Testis (tissue), 3 donors: Measurements from ENCODE around the gene HEMK1. TPM values are rescaled to one million over a fixed set of nuclear protein-coding genes. Genes with fewer than 3 reads are reported as not detected.

Source experiments
- DNase-seq: peaks from one replicate; pipeline ENCODE4 v3.0.0-alpha.2; 2019
- H3K27ac ChIP-seq, 2 donors: fragments of 200-600 bp; sonication (generic); one replicate each; pipeline ENCODE4 v1.5.1; 2019
- H3K27me3 ChIP-seq: fragments of 200-600 bp; sonication (generic); one replicate; pipeline ENCODE4 v1.5.1; 2019
- H3K36me3 ChIP-seq: fragments of 200-600 bp; sonication (generic); one replicate; pipeline ENCODE4 v1.5.1; 2017; ENCODE audit warnings: low read depth; ENCODE audit errors: missing control alignments
- H3K4me1 ChIP-seq: fragments of 200-600 bp; sonication (generic); one replicate; pipeline ENCODE4 v1.5.1; 2019
- H3K4me3 ChIP-seq, 2 donors: fragments of 200-600 bp; sonication (generic); one replicate each; pipeline ENCODE4 v1.5.1; 2017 to 2019
- H3K9me3 ChIP-seq: fragments of 200-600 bp; sonication (generic); one replicate; pipeline ENCODE4 v1.5.1; 2017
- CTCF ChIP-seq, 3 experiments: fragments of 450-650 bp in 2 of 3; fragments of 200-600 bp in 1 of 3; sonication (generic) in 1 of 3; IDR thresholded peaks; one replicate each; pipeline ENCODE4 v1.5.1; 2016 to 2019; ENCODE audit warnings: antibody characterized with exemption in 3 of 3, mild to moderate bottlenecking in 2 of 3, moderate library complexity in 1 of 3
- POLR2A ChIP-seq: fragments of 450-650 bp; IDR thresholded peaks from one replicate; pipeline ENCODE4 v1.6.1; 2017; ENCODE audit warnings: antibody characterized with exemption, mild to moderate bottlenecking, moderate library complexity
- WGBS, 2 donors: methylation state at CpG; one replicate each; pipeline ENCODE4 v1.1.5; 2018; 5-methylcytosine and 5-hydroxymethylcytosine counted together
- intact Hi-C: fragments of 100-400 bp; cut with DNase I; formaldehyde crosslinking; loops from one replicate; pipeline ENCODE4 v1.15.1; 2023; ENCODE audit warnings: low total_unique reads
- polyA plus RNA-seq: library from polyadenylated mRNA; stranded (reverse); fragments of 350-450 nt; fragmentation: Illumina TruSeq; extraction: RNeasy Lipid Tissue Mini Kit (QIAGEN cat#74804); gene quantifications from one replicate; pipeline ENCODE4 v1.2.3, GENCODE V29; 2014; ENCODE audit warnings: low read depth, low replicate concordance; ENCODE audit not compliant: insufficient read depth
- total RNA-seq, 2 donors: library from RNA; depleted of rRNA; stranded (reverse); fragments of >200 nt; gene quantifications; one replicate each; pipeline ENCODE4 v1.2.3, GENCODE V29; 2016

Gene HEMK1
- total and polyA plus RNA-seq, 3 donors from 2014 or later: 12.8 to 25.7 (median 13.1) TPM

DNA sequence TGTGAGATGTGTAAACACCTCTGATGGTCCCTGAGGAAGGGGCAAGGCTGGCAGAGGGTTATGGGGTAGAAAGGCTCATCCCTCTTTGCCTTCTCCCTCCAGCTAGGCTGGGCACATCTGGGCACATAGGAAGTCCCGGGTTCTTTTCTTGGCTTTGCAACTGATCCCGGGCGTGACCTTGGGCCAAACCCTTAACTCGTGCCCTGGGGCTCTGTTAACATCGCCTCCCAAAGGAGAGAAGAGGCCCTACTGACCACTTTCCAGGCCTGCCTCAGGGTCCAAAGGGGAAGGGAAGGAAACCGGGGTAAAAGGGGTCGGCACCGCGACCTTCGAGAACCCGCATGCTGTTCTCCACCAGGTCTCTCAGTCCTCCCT lies 2.3 kb upstream of the HEMK1 start:
- Histone ChIP-seq H3K27me3 (no peaks in the 10 kb centered on the region), H3K27ac (peak overlapping the region; percentile 28 to 55), H3K9me3 (no peaks in the 10 kb centered on the region), H3K36me3 (no peaks in the 10 kb centered on the region), H3K4me1 (peaks cover 14% of the 10 kb centered on the region), H3K4me3 (peak overlapping the region; percentile 63 to 79)
- DNase-seq: no peak
- intact Hi-C loops: no loop called here
- WGBS, 2 donors: 0 to 10% methylated on average over 4 to 11 of the region's 11 CpGs
- no peak for TF ChIP-seq CTCF (IDR thresholded peaks at IDR 0.05)

DNA sequence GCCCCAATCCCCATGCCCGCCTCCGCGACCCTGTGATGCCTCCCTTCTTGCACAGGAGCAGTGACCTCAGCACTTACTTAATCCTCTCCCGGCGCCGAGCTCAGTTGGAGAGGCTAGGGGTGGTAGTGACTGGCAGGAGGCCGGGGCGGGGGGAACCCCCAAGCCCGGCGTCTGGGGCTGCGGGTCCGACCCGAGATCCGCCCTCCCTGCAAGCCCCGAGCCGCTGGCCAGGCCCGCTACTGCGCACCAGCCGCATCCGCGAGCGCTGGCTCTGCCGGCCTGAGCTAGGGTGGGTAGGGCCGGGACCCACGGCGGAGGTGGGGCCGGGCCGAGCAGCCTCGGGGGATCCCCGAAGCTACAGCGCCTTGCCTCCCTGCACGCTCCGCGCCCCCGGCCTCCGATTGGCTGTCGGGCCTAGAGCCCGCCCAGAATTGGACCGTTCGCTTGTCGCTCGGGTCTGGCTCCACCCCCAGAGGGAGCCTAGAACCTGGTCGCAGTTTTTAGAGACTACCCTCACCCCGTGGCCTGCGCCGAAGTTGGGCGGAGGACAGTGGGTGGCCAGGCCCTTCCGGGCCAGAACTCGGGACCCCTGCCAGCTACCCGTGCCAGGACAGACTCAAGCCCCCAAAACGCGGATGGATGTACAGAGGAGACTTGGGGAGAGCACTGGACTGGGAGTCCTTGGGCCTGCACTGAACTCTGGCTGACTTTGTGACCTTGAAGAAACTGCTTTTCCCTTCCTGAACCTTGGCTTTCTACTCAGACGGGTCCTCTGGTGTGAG lies 1.7 kb upstream of the HEMK1 start, which contains the start of gene C3orf18:
TSS of gene C3orf18 (minus strand) at position 362 of the 782 bp plus-strand sequence. CDS start 2,048 bp downstream, outside the sequence.
- Histone ChIP-seq H3K4me1 (peaks cover 14% of the 10 kb centered on the region), H3K27me3 (no peaks in the 10 kb centered on the region), H3K36me3 (no peaks in the 10 kb centered on the region), H3K27ac (peak within 1 kb of the TSS; percentile 28 to 84), H3K4me3 (peak within 1 kb of the TSS; percentile 63 to 79), H3K9me3 (no peaks in the 10 kb centered on the region)
- intact Hi-C loops: no loop called here
- 1 to 4% methylated on average over 4 to 52 of the region's 53 CpGs for WGBS, 2 donors
- DNase-seq: peak; percentile 95
- no peak for TF ChIP-seq CTCF (IDR thresholded peaks at IDR 0.05)
- no peak for TF ChIP-seq POLR2A

- intact Hi-C loops: loop anchor here (5.0 kb wide), 1 partner anchor 42 kb away; the partner anchor contains the start of gene CISH
- WGBS, 2 donors: 81 to 86% methylated on average over 5 of the region's 5 CpGs
These were observed 1.4 kb downstream of the HEMK1 start for GRCh38 chr3:50570508-50571279.

DNA sequence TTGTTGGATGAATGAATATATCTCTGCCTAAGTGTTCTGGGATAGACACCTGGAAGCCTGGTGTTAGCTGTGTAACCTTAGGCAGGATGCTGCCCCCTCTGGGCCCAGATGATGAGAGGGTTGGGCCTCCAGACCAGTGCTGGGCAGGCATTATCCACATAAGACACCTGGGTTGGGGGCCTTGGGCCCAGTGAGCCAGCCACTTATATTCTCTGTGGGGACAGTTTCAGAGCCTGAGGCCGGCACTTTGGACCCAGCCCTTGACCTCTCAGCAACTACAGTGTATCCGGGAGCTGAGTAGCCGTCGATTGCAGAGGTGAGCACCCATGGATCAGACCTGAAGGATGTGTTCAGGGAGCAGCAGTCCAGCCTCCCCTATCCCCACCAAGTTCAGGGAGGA lies 2.2 kb downstream of the HEMK1 start:
- TF ChIP-seq CTCF (IDR thresholded peaks at IDR 0.05): no peak
- no peak for TF ChIP-seq POLR2A
- Histone ChIP-seq H3K27me3 (no peaks in the 10 kb centered on the region), H3K9me3 (no peaks in the 10 kb centered on the region), H3K36me3 (no peaks in the 10 kb centered on the region), H3K27ac (no peak overlapping the region), H3K4me3 (no peak overlapping the region), H3K4me1 (peaks cover 14% of the 10 kb centered on the region)
- DNase-seq: no peak
- intact Hi-C loops: loop anchor here (5.0 kb wide), 1 partner anchor 41 kb away; the partner anchor contains the start of gene CISH
- WGBS, 2 donors: 76 to 87% methylated on average over 4 of the region's 4 CpGs

More at GRCh38 chr3:50570508-50571279, 1.4 kb downstream of the HEMK1 start:
- TF ChIP-seq POLR2A (no peak), CTCF (IDR thresholded peaks at IDR 0.05) (no peak)
- Histone ChIP-seq H3K27ac (no peak overlapping the region), H3K27me3 (no peaks in the 10 kb centered on the region), H3K4me3 (no peak overlapping the region), H3K9me3 (no peaks in the 10 kb centered on the region), H3K4me1 (peaks cover 14% of the 10 kb centered on the region), H3K36me3 (no peaks in the 10 kb centered on the region)
- no peak for DNase-seq
